Measurements from ENCODE around the gene KCNN4. TPM values are rescaled to one million over a fixed set of nuclear protein-coding genes. Genes with fewer than 3 reads are reported as not detected.
"Not testable (repeated sequence)": the region's sequence is repeated elsewhere in the genome, so short reads cannot be mapped to it uniquely, and the experiment has no call there.

The KCNN4 gene
- total RNA-seq (ENCODE audit: low replicate concordance) = 1.6 and 7.7 TPM in 2 replicates
- long read RNA-seq, partial matches to known transcripts = 0 of 1 reads
- long read RNA-seq, other reads (novel, unspliced or antisense) = 1 of 1 reads

DNA sequence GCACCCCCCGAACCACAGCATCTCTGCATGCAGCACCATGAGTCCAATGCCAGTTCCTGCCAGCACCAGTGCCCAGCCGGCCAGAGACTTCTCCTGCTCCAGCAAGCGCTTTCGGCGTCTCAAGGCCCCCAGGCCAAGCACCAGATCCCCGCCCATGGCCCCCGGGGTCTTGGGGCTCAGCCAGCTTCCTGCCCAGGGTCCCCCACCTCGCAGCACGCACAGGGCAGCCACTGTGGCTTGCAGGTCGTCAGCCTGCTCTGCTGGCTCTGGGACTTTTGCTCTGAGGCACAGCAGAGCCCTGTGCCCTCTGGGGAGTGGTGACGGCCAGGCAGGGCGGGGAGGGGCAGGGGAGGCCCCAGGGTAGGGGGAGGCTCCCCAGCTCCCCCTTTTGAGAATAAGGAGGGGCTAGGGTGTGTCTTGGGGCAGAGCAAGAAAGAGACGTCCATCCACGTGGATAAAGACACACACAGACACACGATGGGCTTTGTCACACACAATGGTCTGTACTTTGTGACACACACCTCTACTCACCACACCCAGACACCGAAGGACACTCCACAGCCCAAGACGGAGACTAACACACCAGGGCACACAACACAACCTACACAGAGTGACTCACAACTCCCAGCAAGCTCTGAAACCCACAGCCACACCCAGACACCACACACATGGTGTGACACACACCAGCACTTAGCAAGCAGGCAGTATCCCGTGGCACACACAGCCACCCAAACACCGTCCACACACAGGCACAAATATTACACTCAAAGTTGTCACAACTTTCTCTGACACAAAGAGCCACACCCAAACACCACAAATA is at the start of gene KCNN4:
Gene KCNN4 (minus strand): TSS at position 268 of the 820 bp plus-strand sequence. CDS start 112 bp downstream, at position 156.
- DNase-seq (ENCODE audit: extremely low spot score, unreplicated experiment) = no peak
- Mint-ChIP-seq H3K4me3 (peak within 1 kb of the TSS; percentile 57), H3K4me1 (ENCODE audit: unreplicated experiment) (peaks cover 44% of the 10 kb centered on the region), H3K27me3 (peaks cover 5% of the 10 kb centered on the region), H3K9me3 (no peaks in the 10 kb centered on the region), H3K36me3 (no peaks in the 10 kb centered on the region), H3K27ac (peak within 1 kb of the TSS; percentile 74)
- TF ChIP-seq, protein P1, sequence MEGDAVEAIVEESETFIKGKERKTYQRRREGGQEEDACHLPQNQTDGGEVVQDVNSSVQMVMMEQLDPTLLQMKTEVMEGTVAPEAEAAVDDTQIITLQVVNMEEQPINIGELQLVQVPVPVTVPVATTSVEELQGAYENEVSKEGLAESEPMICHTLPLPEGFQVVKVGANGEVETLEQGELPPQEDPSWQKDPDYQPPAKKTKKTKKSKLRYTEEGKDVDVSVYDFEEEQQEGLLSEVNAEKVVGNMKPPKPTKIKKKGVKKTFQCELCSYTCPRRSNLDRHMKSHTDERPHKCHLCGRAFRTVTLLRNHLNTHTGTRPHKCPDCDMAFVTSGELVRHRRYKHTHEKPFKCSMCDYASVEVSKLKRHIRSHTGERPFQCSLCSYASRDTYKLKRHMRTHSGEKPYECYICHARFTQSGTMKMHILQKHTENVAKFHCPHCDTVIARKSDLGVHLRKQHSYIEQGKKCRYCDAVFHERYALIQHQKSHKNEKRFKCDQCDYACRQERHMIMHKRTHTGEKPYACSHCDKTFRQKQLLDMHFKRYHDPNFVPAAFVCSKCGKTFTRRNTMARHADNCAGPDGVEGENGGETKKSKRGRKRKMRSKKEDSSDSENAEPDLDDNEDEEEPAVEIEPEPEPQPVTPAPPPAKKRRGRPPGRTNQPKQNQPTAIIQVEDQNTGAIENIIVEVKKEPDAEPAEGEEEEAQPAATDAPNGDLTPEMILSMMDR (conservative IDR thresholded peaks at IDR 0.05) = no peak

DNA sequence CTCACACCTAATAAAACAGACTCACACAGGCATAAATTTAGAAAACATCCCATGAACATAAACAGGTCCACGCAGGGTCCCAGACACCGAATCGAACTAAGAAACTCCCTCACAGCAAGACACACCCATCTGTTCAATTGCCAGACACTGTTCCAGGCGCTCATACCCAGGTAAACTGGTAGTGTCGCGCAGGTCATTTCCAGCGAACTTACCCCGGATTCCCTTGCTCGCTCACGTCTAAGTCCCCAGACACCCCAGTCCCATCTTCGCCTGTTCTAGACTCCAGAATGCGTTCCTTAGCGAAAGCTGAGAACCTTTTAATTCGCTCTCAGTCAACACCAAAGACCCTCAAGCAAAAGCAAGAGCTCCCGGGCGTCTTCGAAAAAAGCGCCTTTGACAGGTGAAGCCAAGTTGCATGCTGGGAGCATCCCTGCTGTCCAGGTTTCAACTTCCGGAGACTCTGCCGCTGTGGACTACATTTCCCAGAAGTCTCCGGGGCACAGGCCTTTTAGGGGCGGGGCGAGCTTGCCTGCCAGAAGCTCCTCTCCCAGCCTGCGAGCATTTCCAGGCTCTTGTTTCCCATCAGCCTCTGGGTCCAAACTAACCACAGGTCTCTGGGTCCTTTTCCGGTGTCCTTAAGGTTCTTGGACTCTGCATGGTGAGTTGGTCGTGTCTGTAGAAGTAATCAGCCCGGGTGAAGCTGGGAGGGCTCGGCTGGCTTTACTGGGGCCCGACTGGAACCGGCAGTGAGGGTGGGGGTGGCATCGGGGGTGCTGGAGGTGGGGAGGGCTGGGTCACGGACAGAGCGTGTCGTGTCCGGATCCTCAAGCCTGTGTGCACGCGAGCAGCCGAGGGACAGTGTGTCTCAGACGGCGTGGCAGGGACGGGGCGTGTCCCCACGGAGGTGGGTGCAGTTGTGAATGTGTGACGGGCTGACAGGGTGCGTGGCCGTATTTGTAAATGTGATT is 46.3 kb upstream of the KCNN4 start, which contains the start of gene ZNF283:
Gene ZNF283 (plus strand): TSS at position 535 of the 968 bp plus-strand sequence. CDS start 6,184 bp downstream, outside the sequence.
- Mint-ChIP-seq H3K36me3 (peaks cover 34% of the 10 kb centered on the region), H3K4me1 (ENCODE audit: unreplicated experiment) (peaks cover 15% of the 10 kb centered on the region), H3K9me3 (peaks cover 7% of the 10 kb centered on the region), H3K4me3 (peak within 1 kb of the TSS; percentile 95), H3K27ac (peak within 1 kb of the TSS; percentile 79), H3K27me3 (peaks cover 19% of the 10 kb centered on the region)
- peak; percentile 87 for DNase-seq (ENCODE audit: extremely low spot score, unreplicated experiment)
- TF ChIP-seq, protein P1 (conservative IDR thresholded peaks at IDR 0.05) = no peak

DNA sequence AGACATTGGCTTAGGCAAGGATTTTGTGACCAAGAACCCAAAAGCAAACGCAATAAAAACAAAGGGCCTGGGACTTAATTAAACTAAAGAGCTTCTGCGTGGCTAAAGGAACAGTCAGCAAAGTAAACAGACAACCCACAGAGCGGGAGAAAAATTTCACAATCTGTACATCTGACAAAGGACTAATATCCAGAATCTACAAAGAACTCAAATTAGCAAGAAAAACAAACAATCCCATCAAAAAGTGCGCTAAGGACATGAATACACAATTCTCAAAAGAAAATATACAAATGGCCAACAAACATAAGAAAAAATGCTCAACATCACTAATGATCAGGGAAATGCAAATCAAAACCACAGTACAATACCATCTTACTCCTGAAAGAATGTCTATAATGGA is 43.8 kb upstream of the KCNN4 start:
- Mint-ChIP-seq H3K36me3 (peaks cover 21% of the 10 kb centered on the region), H3K4me1 (ENCODE audit: unreplicated experiment) (peaks cover 15% of the 10 kb centered on the region), H3K27me3 (peaks cover 33% of the 10 kb centered on the region), H3K9me3 (peaks cover 11% of the 10 kb centered on the region)
- DNase-seq (ENCODE audit: extremely low spot score, unreplicated experiment); H3K27ac Mint-ChIP-seq; H3K4me3 Mint-ChIP-seq: not testable (repeated sequence)

DNA sequence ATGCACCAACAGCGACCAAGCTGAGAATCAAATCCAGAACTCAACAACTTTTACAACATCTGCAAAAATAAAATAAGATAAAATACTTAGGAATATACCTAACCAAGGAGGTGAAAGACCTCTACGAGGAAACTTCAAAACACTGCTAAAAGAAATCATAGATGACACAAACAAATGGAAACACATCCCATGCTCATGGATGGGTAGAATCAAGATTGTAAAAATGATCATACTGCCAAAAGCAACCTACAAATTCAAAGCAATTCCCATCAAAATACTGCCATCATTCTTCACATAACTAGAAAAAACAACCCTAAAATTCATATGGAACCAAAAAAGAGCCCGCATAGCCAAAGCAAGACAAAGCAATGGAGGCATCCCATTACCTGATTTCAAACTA is 43.1 kb upstream of the KCNN4 start:
- H3K27ac Mint-ChIP-seq; DNase-seq (ENCODE audit: extremely low spot score, unreplicated experiment); H3K4me3 Mint-ChIP-seq: not testable (repeated sequence)
- Mint-ChIP-seq H3K27me3 (peaks cover 33% of the 10 kb centered on the region), H3K36me3 (peaks cover 18% of the 10 kb centered on the region), H3K9me3 (peaks cover 11% of the 10 kb centered on the region), H3K4me1 (ENCODE audit: unreplicated experiment) (peaks cover 15% of the 10 kb centered on the region)

DNA sequence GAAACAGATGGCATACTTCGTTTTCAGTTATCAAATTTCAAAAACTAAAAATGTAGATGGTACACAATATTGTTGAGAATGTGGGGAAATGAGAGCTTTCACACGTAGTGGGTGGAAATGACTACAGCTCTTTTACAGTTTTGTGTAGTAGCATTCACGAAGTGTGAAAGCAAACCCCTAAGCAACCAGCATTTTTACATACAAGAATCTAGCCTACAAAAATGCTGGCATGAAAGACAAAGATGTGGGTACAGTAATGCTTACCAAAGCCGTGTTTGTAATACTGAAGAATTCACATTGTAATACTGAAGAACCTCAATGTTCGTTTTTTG is 40.1 kb upstream of the KCNN4 start:
- peaks cover 10% of the 10 kb centered on the region for H3K9me3 Mint-ChIP-seq
- H3K4me3 Mint-ChIP-seq = no peak overlapping the region
- no peaks in the 10 kb centered on the region for H3K4me1 Mint-ChIP-seq (ENCODE audit: unreplicated experiment)
- no peak overlapping the region for H3K27ac Mint-ChIP-seq
- DNase-seq (ENCODE audit: extremely low spot score, unreplicated experiment) = no peak
- H3K36me3 Mint-ChIP-seq = no peaks in the 10 kb centered on the region
- peaks cover 38% of the 10 kb centered on the region for H3K27me3 Mint-ChIP-seq
- TF ChIP-seq, protein P1 (conservative IDR thresholded peaks at IDR 0.05) = no peak

DNA sequence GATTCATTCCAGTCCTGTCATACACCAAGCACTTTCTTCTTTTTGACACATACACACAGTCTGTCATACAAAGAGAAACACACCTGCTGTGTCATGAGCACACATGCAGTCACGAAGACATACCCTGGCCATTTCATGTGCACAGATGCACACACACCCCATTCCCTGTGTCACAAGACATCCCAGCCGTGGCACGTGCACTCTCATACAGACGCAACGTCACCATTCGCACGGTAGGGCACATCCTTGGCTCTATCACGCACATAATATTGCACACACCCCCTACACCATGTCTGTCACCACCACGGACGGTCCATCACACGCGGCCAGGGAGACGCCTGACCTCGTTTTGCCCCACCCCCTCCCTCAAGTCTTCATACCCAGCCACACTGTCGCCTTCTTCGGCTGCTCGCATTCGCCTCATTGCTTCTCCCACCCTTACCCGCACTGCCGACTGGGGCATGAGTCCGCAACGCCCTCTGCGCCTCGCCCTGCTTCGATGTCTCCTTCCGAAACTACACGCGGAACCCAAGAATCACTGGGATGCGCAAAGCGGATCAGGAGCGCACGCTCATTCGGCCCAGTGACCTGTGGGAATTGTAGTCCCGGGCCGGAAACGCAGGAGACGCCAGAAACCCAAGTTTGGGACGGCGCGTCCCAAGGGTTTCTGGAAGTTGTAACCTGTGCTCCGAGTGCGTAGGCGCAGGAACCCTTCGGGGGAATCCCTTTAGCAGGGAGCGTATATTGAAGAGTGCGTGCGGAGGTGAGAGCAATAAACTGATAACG is 39.5 kb upstream of the KCNN4 start:
- peaks cover 38% of the 10 kb centered on the region for H3K27me3 Mint-ChIP-seq
- no peaks in the 10 kb centered on the region for H3K4me1 Mint-ChIP-seq (ENCODE audit: unreplicated experiment)
- H3K27ac Mint-ChIP-seq = no peak overlapping the region
- peaks cover 10% of the 10 kb centered on the region for H3K9me3 Mint-ChIP-seq
- no peaks in the 10 kb centered on the region for H3K36me3 Mint-ChIP-seq
- TF ChIP-seq, protein P1 (conservative IDR thresholded peaks at IDR 0.05) = no peak
- DNase-seq (ENCODE audit: extremely low spot score, unreplicated experiment) = no peak
- peak overlapping the region; percentile 60 for H3K4me3 Mint-ChIP-seq
